HG03432 (cell line): ENCODE data around the gene CD248.
"Not testable (repeated sequence)": the region's sequence is repeated elsewhere in the genome, so short reads cannot be mapped to it uniquely, and the experiment has no call there.

Experiments used
- ATAC-seq: cut with Tn5 transposase; IDR thresholded peaks from one replicate; pipeline ENCODE4 v1.9.1; 2021; ENCODE audit warnings: mild to moderate bottlenecking, moderate library complexity; ENCODE audit not compliant: unreplicated experiment

Gene CD248

DNA sequence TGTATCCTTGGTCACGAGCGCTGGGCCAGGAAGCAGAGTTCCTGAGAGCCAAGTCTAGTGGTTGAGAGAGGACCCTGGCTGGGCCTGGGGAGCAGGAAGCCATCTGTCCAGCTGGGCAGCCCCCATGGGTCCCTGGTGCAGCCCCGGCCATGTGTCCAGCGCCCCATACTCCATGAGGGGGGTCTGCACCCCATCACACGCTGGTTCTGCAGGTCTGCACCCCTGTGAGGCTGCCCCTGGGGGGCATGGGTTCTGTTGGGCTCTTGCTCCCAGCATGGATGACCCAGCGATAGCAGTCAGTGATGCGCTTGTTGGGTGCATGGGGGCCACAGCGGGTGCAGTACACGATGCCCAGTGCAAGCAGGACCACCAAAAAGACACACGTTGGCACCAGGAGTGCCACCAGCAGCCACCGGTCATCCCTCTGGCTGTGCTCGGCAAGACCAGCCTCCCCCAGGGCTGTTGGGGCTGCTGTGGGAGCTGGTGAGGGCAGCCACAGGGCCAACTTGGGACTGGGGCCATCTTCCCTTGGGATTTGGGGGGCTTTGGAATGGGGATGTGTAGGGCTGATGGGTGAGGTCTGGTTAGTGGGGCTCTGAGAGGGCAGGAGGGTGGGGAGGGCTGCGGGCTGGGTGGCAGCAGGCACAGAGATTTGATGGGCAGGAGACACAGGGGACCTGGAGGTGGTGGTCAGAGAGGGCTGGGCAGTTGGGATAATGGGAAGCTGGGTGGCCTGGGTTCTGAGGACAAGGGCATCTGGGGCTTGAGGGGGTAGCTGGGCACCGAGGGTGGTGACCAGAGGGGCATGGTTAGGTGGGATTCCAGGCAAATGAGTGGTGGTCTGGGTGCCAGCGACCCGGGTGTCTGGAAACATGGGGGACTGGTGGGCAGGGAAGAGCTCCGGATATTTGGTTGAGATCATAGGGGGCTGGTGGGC, 2.0 kb downstream of the CD248 start:
- ATAC-seq, result no peak

DNA sequence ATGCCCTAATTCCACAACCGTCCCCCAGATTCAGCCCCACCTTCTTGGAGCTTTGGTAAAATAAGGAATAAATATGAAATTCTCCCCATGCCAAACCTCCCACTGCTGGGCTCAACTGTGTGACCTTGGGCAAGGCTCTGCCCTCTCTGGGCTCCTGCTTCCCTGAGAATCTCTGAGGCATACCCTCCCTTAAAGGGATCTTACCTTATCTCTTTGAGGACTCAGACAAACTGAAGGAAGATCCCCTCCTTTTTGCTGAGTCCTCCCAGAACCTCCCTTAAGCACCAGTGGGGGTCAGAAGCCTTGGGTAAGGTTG, 2.7 kb downstream of the CD248 start:
- ATAC-seq, result no peak

GRCh38 chr11:66313321-66314185, 3.3 kb downstream of the CD248 start:
- ATAC-seq, result no peak

GRCh38 chr11:66312549-66313320, 4.1 kb downstream of the CD248 start:
- peak; percentile 48 for ATAC-seq

GRCh38 chr11:66311965-66312548, 4.8 kb downstream of the CD248 start:
- peak; percentile 78 for ATAC-seq

GRCh38 chr11:66311470-66311964, 5.3 kb downstream of the CD248 start:
- no peak for ATAC-seq

- not testable (repeated sequence) for ATAC-seq
These were observed 5.9 kb downstream of the CD248 start for GRCh38 chr11:66310803-66311440.

DNA sequence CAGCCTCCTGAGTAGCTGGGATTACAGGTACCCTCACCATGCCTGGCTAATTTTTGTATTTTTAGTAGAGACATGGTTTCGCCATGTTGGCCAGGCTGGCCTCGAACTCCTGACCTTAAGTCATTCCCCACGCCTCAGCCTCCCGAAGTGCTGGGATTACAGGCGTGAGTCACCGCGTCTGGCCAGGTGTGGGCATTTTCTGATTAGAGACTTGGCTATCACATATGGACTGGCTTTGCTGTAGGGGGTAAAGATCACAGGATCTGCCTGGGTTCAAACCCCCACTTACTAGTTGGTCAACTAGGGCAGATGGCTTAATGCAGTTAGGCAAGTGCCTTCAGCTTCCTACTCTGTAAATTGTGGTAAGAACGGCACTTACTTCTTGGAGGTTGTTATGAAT, 6.5 kb downstream of the CD248 start:
- no peak for ATAC-seq

- ATAC-seq, result no peak
These were observed 7.4 kb downstream of the CD248 start for GRCh38 chr11:66309475-66309874.

- ATAC-seq, result no peak
These were observed 14.2 kb downstream of the CD248 start for GRCh38 chr11:66302656-66303055.

- ATAC-seq, result no peak
These were observed 17.7 kb downstream of the CD248 start for GRCh38 chr11:66299186-66299585.

DNA sequence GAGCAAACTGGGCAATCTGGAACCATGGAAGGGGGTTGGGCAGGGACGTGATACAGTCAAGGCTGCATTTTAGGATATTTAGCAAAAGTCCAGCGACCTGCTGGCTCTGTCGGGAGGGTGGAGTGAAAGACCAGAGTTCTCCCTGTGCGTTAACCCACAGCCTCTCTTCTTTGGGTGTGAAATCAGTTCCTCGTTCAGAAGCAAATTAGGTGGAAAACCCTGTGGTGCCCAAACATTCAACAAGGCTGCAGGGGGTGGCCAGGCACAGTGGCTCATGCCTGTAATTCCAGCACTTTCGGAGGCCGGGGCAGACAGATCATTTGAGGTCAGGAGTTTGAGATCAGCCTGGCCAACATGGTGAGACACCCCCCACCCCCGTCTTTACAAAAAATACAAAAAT, 19.2 kb downstream of the CD248 start:
- no peak for ATAC-seq

DNA sequence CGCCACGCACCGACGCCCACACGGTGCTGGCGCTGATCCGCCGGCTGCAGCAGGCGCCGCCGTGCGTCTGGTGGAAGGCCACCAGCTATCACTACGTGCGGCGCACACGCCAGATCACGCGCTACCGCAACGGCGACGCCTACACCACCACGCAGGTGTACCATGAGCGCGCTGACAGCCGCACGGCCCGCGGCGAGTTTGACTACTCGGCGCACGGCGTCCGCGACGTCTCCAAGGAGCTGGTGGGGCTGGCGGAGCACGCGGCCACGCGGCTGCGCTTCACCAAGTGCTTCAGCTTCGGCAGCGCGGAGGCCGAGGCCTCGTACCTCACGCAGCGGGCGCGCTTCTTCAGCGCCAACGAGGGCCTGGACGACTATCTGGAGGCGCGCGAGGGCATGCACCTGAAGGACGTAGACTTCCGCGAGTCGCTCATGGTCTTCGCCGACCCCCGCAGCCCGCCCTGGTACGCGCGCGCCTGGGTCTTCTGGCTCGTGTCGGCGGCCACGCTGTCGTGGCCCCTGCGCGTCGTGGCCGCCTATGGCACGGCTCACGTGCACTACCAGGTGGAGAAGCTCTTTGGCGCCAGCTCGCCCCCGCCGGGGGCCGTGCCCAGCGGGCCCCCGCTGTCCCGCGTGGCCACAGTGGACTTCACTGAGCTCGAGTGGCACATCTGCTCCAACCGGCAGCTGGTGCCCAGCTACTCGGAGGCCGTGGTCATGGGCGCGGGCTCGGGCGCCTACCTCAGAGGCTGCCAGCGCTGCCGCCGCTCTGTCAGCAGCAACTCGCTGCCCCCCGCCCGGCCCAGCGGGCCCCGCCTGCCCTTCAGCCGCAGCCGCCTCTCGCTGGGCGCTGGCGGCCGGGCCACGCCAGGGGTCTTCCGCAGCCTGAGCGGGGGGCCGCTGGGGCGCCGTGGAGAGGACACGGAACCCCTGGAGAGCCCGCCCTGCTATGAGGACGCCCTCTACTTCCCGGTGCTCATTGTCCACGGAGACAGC, 21.9 kb downstream of the CD248 start:
- no peak for ATAC-seq

GRCh38 chr11:66293777-66294625, 22.8 kb downstream of the CD248 start:
- ATAC-seq, result no peak

- ATAC-seq, result no peak
These were observed 23.5 kb downstream of the CD248 start for GRCh38 chr11:66293352-66293751.

DNA sequence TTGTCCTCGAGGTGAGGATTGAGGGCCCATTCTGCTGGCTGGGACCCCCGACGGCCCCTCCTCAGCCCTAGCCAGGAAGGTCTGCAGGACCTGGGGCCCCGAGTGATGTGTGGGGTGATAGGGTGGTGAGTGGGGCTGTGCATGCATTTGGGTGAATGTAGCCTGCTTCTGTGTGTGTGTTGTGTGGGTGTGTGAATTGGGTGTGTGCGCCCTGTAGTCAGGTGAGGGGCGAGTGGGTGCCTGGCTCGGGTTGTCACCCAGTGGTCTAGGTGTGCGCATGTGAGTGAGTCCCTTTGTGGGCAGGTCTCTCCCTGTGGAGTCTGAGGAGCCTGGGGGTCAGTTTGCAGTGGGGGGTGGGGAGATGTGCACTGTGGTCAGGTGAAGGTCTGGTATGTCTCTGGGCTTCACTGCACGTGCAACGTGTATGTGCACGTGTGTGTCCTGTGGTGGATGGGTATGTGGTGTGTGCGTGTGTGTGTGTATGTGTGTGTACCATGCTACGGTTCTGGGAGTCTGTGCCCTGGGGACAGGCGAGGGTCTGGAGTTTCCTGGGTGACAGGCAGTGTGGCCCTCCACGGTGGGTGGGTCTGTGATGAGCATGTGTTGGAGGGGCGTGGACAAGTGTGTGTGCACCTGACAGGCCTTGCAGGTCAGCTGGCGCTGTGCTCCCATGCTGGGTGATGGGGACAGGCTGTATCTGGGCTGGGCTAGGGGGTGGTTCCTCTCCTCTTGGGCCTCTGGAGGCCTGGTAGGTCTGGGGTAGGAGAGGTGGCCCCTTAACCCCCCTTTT, 24.1 kb downstream of the CD248 start:
- ATAC-seq, result no peak
